KBM-7 (cell line): Measurements from ENCODE around the gene ESPNL.

Experiments
- DNase-seq: peaks from one replicate; pipeline ENCODE4 v3.0.0-alpha.2; 2015
- in situ Hi-C: fragments of 300-500 bp; cut with MboI; formaldehyde crosslinking; loops from 2 replicates; pipeline ENCODE4 v1.14.3; 2020; ENCODE audit warnings: low sequenced_read_pairs, low pct_unique_long_range_greater_than_20kb, mixed read lengths

ESPNL gene

DNA sequence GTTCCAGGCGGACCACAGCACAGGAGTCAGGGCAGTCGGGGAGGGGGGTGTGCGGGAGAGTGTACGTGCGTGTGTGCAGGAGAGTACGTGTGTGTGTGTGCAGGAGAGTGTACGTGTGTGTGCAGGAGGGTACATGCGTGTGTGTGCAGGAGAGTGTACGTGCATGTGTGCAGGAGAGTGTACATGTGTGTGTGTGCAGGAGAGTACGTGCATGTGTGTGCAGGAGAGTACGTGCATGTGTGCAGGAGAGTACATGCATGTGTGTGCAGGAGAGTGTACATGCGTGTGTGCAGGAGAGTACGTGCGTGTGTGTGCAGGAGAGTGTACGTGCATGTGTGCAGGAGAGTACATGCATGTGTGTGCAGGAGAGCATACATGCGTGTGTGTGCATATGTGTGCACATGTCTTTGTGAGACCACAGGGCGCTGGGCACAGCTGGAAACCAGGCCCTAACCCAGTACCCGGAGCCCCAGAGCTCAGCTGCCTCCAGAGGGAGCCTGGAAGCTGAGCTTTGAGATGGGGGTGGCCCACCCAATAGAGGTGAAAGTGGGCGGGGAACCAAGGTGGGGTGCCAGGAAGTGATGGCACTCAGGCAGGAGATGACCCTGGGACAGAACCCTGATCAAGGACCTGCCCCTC, 24.5 kb downstream of the ESPNL start:
- DNase-seq, result no peak
- in situ Hi-C loops, result no loop called here

GRCh38 chr2:238125127-238125885, 25.2 kb downstream of the ESPNL start:
- no peak for DNase-seq
- in situ Hi-C loops, result no loop called here

DNA sequence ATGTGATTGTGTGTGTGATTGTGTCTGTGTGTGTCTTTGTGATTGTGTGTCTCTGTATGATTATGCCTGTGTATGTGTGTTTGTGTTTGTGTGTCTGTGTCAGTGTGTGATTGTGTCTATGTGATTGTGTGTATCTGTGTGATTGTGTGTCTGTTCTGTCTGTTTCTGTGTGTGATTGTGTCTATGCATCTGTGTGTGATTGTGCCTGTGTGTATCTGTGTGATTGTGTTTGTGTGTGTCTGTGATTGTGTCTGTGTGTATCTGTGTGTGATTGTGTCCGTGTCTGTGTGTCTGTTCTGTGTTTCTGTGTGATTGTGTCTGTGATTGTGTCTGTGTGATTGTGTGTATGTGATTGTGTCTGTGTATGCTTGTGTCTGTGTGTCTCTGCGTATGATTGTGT, 26.2 kb downstream of the ESPNL start:
- in situ Hi-C loops, result no loop called here

DNA sequence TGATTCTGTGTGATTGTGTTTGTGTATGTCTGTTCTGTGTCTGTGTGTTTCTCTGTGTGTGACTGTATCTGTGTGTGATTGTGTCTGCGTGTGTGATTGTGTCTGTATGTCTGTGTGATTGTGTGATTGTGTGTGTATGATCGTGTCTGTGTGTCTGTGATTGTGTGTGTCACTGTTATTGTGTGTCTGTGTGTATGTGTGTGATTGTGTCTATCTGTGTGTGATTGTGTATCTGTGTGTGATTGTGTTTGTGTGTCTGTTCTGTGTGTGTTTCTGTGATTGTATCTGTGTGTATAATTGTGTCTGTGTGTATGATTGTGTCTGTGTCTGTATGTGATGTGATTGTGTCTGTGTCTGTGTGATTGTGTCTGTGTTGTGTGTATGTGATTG, 26.6 kb downstream of the ESPNL start:
- in situ Hi-C loops, result no loop called here

More for the DNA sequence above, 26.2 kb downstream of the ESPNL start:
- DNase-seq, result no peak

DNA sequence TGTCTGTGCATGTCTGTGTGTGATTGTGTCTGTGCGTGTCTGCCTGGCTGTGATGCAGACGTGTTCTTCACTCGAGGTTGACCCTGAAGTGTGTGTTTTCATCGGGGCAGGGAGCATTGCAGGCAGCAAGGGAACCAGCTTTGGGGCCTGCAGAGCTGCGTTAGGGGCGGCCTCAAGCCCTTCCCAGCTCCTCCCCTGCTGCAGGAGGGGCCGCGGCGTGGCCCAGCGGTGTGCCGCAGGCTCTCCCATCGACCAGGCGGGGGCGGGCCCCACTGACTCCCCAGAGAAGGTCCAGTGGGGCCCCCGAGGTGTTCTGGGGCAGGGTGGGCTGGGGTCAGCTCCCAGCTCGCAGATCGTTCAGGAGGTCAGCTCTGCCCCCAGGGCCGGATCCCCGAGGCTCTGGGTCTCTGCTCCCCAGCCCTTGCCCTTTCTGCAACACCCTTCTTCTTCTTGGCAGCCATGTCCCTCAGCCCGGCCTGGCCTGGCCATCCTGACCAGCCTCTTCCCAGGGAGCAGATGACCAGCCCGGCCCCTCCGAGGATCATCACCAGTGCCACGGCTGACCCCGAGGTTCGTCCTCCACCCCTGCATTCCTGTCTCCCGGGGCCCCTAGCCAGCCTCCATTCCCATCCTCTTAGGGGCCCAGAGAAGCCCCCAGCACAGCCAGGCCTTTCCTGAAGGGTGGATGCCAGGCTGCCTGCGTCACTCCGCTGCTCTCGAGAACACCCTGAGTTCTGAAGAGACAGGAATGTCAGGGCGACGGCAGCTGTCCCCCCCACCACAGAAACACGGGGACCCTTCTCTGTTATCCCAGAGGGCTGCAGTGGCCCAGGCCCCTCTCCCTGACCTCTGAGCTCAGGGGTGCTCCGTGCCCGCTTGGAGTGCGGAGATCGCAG, 27.3 kb downstream of the ESPNL start:
- no peak for DNase-seq
- in situ Hi-C loops, result no loop called here

More for the DNA sequence above, 26.6 kb downstream of the ESPNL start:
- DNase-seq, result no peak

- DNase-seq, result no peak
- in situ Hi-C loops, result no loop called here
These were observed 27.9 kb downstream of the ESPNL start for GRCh38 chr2:238128061-238128440.

DNA sequence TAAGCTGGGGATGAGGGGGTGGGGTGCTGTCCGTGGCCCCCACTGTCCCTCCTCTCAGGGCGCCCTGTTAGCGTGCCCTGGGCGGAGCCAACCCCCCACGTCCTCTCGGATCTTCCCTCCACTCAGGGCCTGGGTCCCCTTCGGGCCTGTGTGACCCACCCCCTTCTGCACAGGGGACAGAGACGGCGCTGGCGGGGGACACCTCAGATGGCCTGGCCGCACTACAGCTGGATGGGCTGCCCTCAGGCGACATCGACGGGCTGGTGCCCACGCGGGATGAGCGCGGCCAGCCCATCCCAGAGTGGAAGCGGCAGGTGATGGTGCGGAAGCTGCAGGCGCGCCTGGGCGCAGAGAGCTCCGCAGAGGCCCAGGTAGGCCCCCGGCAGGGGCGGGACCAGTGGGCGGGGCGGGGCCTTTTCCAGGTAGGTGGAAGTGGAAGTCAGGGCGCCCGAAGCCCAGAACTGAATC, 28.4 kb downstream of the ESPNL start:
- DNase-seq, result no peak
- in situ Hi-C loops, result no loop called here

GRCh38 chr2:238129166-238130010, 29.2 kb downstream of the ESPNL start:
- in situ Hi-C loops, result no loop called here
- no peak for DNase-seq

- DNase-seq, result no peak
- in situ Hi-C loops, result no loop called here
These were observed 30.1 kb downstream of the ESPNL start for GRCh38 chr2:238130111-238130695.

GRCh38 chr2:238130696-238131628, 30.8 kb downstream of the ESPNL start:
- in situ Hi-C loops, result no loop called here
- no peak for DNase-seq

GRCh38 chr2:238131761-238132462, 31.8 kb downstream of the ESPNL start:
- in situ Hi-C loops, result no loop called here
- DNase-seq, result no peak

DNA sequence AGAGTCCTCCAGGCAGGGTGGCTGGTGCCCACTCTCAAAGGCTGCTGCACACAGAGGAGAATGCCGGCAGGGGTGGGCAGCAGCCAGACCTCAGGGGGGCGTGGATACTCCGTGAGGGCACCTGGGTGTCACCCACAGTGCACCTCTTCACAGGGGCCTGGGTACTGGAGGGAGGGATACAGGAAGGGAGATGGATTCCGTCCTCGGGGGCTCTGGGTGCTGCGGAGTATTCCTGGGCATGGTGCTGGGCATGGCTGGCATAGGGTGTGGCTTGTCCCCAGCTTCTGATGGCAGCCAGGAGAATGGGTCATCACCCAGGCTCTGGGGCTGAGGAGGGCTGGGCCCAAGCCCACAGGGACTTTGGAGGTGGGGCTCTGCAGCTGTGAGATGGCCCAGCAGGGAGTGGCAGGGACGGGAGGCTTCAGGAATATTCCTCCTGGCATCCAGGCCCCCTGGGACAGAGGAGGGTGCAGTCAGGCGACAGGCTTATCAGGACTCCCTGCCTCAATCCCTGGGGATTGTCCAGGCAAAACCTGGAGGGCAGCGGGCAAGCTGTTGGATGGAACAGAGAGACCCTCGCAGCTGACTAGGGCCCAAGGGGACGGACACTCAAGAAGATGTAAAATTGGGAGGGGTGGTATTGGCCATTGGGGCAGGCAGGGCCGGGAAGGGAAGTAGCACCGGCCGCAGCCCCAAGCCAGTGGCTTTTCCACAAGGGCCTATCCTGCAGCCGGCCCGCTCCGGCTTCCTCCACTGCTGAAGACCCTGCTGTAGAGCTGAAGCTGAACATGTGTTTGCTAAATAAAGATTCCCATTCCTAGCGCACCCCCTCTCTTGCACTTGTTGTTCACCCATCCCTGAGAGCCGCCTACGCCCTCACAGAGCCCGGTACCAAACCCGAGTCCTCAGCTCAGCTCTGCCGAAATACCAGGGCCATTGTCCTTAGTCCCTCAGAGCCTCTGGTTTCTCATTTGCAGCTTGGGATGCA, 32.6 kb downstream of the ESPNL start:
- no peak for DNase-seq
- in situ Hi-C loops, result no loop called here

GRCh38 chr2:238133499-238134392, 33.6 kb downstream of the ESPNL start:
- in situ Hi-C loops, result no loop called here
- no peak for DNase-seq

DNA sequence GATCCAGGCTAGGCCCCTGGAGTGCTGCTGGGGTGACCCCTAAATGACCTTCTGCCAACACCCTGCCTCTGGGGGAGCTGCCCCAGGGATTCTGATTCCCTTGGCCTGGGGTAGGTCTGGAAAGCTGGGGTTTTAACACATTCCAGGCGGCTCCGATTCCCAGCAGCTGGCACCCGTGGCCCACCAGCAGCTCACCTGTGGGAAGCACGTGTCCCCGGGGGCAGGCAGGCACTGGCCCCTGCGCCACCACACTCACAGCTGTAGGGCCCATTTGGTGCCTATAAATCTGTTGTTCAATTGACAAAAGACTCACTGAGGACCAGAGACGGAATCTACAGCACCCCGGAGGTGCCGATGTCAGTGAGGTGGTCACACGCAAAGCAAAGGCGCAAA, 34.2 kb downstream of the ESPNL start:
- in situ Hi-C loops, result no loop called here
- DNase-seq, result no peak

DNA sequence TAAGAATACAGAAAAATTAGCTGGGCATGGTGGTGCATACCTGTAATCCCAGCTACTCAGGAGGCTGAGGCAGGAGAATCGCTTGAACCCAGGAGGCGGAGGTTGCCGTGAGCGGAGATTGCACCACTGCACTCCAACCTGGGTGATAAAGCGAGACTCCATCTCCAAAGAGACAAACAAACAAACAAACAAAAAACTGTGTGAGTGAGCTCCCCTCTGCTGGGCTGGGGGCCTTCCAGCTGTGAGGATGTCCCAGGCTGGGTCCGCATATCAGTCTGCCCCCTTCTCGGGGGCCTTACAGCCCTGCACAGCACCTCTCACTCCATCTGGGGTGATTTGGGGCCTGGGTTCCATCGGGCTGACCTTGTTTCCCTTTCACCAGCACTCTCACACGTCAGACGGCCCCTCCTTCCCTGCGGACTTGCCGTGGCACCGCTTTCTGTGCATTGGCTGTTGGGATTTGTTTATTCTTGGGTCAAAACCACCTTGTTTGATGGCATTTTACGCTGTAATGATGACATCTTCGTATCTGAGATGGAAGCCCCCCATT, 35.5 kb downstream of the ESPNL start:
- in situ Hi-C loops, result no loop called here
- no peak for DNase-seq
